Activated naive CD4-positive, alpha-beta T cell treated with anti-CD3 and anti-CD28 coated beads for 36 hours (primary cell): Measurements from ENCODE around the gene ZNF677. TPM values are rescaled to one million over a fixed set of nuclear protein-coding genes. Genes with fewer than 3 reads are reported as not detected.
"Not testable (repeated sequence)": the region's sequence is repeated elsewhere in the genome, so short reads cannot be mapped to it uniquely, and the experiment has no call there.

Experiments used
- CTCF ChIA-PET: fragments of 350-600 bp; sonication (Branson Sonifier 250); formaldehyde crosslinking; loops from one replicate; lab custom pipeline; 2021; ENCODE audit warnings: antibody characterized with exemption; lab: Charles Lee
- DNase-seq: peaks from one replicate; pipeline ENCODE4 v3.0.0-alpha.2; 2020
- H3K27ac Mint-ChIP-seq: one replicate; pipeline ENCODE4 v1.8.0; 2021; ENCODE audit warnings: mild to moderate bottlenecking, mixed read lengths
- H3K27me3 Mint-ChIP-seq: one replicate; pipeline ENCODE4 v1.8.0; 2021; ENCODE audit warnings: low read depth, mixed read lengths
- H3K36me3 Mint-ChIP-seq: one replicate; pipeline ENCODE4 v1.8.0; 2021; ENCODE audit warnings: low read depth, mixed read lengths
- H3K4me1 Mint-ChIP-seq: one replicate; pipeline ENCODE4 v1.8.0; 2021; ENCODE audit warnings: low read depth, mixed read lengths
- H3K4me3 Mint-ChIP-seq: one replicate; pipeline ENCODE4 v1.8.0; 2021; ENCODE audit warnings: mild to moderate bottlenecking, moderate library complexity, mixed read lengths
- H3K9me3 Mint-ChIP-seq: one replicate; pipeline ENCODE4 v1.8.0; 2021; ENCODE audit warnings: mixed read lengths
- intact Hi-C: fragments of 100-400 bp; cut with micrococcal nuclease; formaldehyde crosslinking; loops from one replicate; pipeline ENCODE4 v1.15.1; 2023
- total RNA-seq, 2 experiments: library from RNA; stranded (reverse); gene quantifications; one replicate each; pipeline ENCODE4 v1.2.3, GENCODE V29; 2021

ZNF677 gene
- total RNA-seq, result 1 to 10 TPM; 4.0 to 5.4 TPM

GRCh38 chr19:53254411-53255341, at the start of gene ZNF677:
TSS of gene ZNF677 (minus strand) at chr19:53254873. CDS start at chr19:53251550, 3,323 bp downstream.
- Mint-ChIP-seq H3K36me3 (peaks cover 41% of the 10 kb centered on the region), H3K4me1 (peaks cover 7% of the 10 kb centered on the region), H3K27ac (no peak within 1 kb of the TSS), H3K4me3 (peak within 1 kb of the TSS; percentile 83), H3K9me3 (peaks cover 34% of the 10 kb centered on the region), H3K27me3 (peaks cover 8% of the 10 kb centered on the region)
- intact Hi-C loops, result loop anchor here (1.0 to 10.0 kb wide), 3 partner anchors 57 to 100 kb away; partner anchors contain the start of genes ZNF347 and ZNF845
- DNase-seq, result peak; percentile 91
- CTCF ChIA-PET, result no interaction called here

GRCh38 chr19:53301341-53301740, 46.7 kb upstream of the ZNF677 start:
- CTCF ChIA-PET, DNase-seq: not testable (repeated sequence)
- peaks cover 16% of the 10 kb centered on the region for H3K9me3 Mint-ChIP-seq

GRCh38 chr19:53294786-53295441, 40.2 kb upstream of the ZNF677 start:
- CTCF ChIA-PET, result no interaction called here
- intact Hi-C loops, result no loop called here
- no peak for DNase-seq
- Mint-ChIP-seq H3K36me3 (peaks cover 12% of the 10 kb centered on the region), H3K4me3 (no peak overlapping the region), H3K4me1 (no peaks in the 10 kb centered on the region), H3K27ac (peak overlapping the region; percentile 63), H3K9me3 (peaks cover 49% of the 10 kb centered on the region), H3K27me3 (no peaks in the 10 kb centered on the region)

More at GRCh38 chr19:53301341-53301740, 46.7 kb upstream of the ZNF677 start:
- H3K4me1 Mint-ChIP-seq, H3K27me3 Mint-ChIP-seq, H3K36me3 Mint-ChIP-seq, H3K27ac Mint-ChIP-seq, H3K4me3 Mint-ChIP-seq, intact Hi-C loops: not testable (repeated sequence)

- intact Hi-C loops, result no loop called here
- Mint-ChIP-seq H3K27ac (no peak overlapping the region), H3K4me1 (no peaks in the 10 kb centered on the region), H3K9me3 (peaks cover 49% of the 10 kb centered on the region), H3K36me3 (peaks cover 16% of the 10 kb centered on the region), H3K4me3 (no peak overlapping the region), H3K27me3 (no peaks in the 10 kb centered on the region)
- CTCF ChIA-PET, result no interaction called here
- DNase-seq, result no peak
Observed at GRCh38 chr19:53290758-53291549, 36.3 kb upstream of the ZNF677 start.

GRCh38 chr19:53285087-53285486, 30.4 kb upstream of the ZNF677 start:
- Mint-ChIP-seq H3K27ac (no peak overlapping the region), H3K27me3 (no peaks in the 10 kb centered on the region), H3K4me1 (no peaks in the 10 kb centered on the region), H3K36me3 (peaks cover 6% of the 10 kb centered on the region), H3K4me3 (no peak overlapping the region), H3K9me3 (peaks cover 17% of the 10 kb centered on the region)
- DNase-seq, result no peak
- CTCF ChIA-PET, result no interaction called here
- intact Hi-C loops, result no loop called here

- intact Hi-C loops, H3K4me1 Mint-ChIP-seq, H3K4me3 Mint-ChIP-seq, CTCF ChIA-PET, H3K27me3 Mint-ChIP-seq, H3K27ac Mint-ChIP-seq, H3K36me3 Mint-ChIP-seq: not testable (repeated sequence)
- DNase-seq, result peak; percentile 12
- peaks cover 12% of the 10 kb centered on the region for H3K9me3 Mint-ChIP-seq
Observed at GRCh38 chr19:53281947-53282346, 27.3 kb upstream of the ZNF677 start.

GRCh38 chr19:53275480-53275879, 20.8 kb upstream of the ZNF677 start:
- no peak for DNase-seq
- Mint-ChIP-seq H3K36me3 (peaks cover 4% of the 10 kb centered on the region), H3K4me3 (no peak overlapping the region), H3K4me1 (no peaks in the 10 kb centered on the region), H3K27ac (no peak overlapping the region), H3K27me3 (peaks cover 2% of the 10 kb centered on the region), H3K9me3 (peaks cover 29% of the 10 kb centered on the region)
- intact Hi-C loops, result no loop called here
- CTCF ChIA-PET, result no interaction called here

- intact Hi-C loops, result no loop called here
- Mint-ChIP-seq H3K9me3 (peaks cover 32% of the 10 kb centered on the region), H3K27ac (no peak overlapping the region), H3K4me3 (no peak overlapping the region), H3K4me1 (no peaks in the 10 kb centered on the region), H3K27me3 (peaks cover 2% of the 10 kb centered on the region), H3K36me3 (peaks cover 9% of the 10 kb centered on the region)
- DNase-seq, result no peak
- CTCF ChIA-PET, result no interaction called here
Observed at GRCh38 chr19:53272044-53272443, 17.4 kb upstream of the ZNF677 start.

GRCh38 chr19:53269861-53270260, 15.2 kb upstream of the ZNF677 start:
- H3K27ac Mint-ChIP-seq, intact Hi-C loops, H3K4me3 Mint-ChIP-seq, CTCF ChIA-PET, H3K4me1 Mint-ChIP-seq, H3K27me3 Mint-ChIP-seq, DNase-seq: not testable (repeated sequence)
- Mint-ChIP-seq H3K9me3 (peaks cover 44% of the 10 kb centered on the region), H3K36me3 (peaks cover 12% of the 10 kb centered on the region)

GRCh38 chr19:53267623-53268022, 12.9 kb upstream of the ZNF677 start, which contains the start of gene VN1R4:
TSS of gene VN1R4 (minus strand) at chr19:53267723. CDS start at chr19:53267665, 58 bp downstream.
- CTCF ChIA-PET, DNase-seq, H3K27me3 Mint-ChIP-seq, H3K27ac Mint-ChIP-seq, intact Hi-C loops, H3K4me3 Mint-ChIP-seq, H3K4me1 Mint-ChIP-seq: not testable (repeated sequence)
- H3K9me3 Mint-ChIP-seq, result peaks cover 42% of the 10 kb centered on the region
- peaks cover 12% of the 10 kb centered on the region for H3K36me3 Mint-ChIP-seq

- intact Hi-C loops, result loop anchor here (10.0 kb wide), 1 partner anchor 103 kb away; the partner anchor contains the start of gene ZNF347
- H3K27ac Mint-ChIP-seq, CTCF ChIA-PET, DNase-seq, H3K4me1 Mint-ChIP-seq, H3K4me3 Mint-ChIP-seq: not testable (repeated sequence)
- peaks cover 25% of the 10 kb centered on the region for H3K9me3 Mint-ChIP-seq
- H3K27me3 Mint-ChIP-seq, result peaks cover 11% of the 10 kb centered on the region
- H3K36me3 Mint-ChIP-seq, result peaks cover 18% of the 10 kb centered on the region
Observed at GRCh38 chr19:53257715-53258342, 3.2 kb upstream of the ZNF677 start, which contains the start of gene VN1R2. TSS of gene VN1R2 (plus strand) at chr19:53258292. CDS start at chr19:53258376, 84 bp downstream.
